Muscle layer of colon (tissue), 2 donors: ENCODE results near the gene LMAN1L.

ENCODE experiments used
- H3K27ac ChIP-seq: one replicate; pipeline ENCODE4 v1.7.0; 2013; ENCODE audit warnings: low read depth, mild to moderate bottlenecking, low read length, moderate library complexity
- H3K27me3 ChIP-seq, 2 donors: one replicate each; pipeline ENCODE4 v1.7.0; 2013; ENCODE audit warnings: low read length in 2 of 2, mild to moderate bottlenecking in 2 of 2; ENCODE audit not compliant: insufficient read depth in 2 of 2, control insufficient read depth in 1 of 2
- H3K36me3 ChIP-seq: one replicate; pipeline ENCODE4 v1.7.0; 2013; ENCODE audit warnings: mild to moderate bottlenecking, low read length; ENCODE audit not compliant: insufficient read depth
- H3K4me1 ChIP-seq: one replicate; pipeline ENCODE4 v1.7.0; 2013; ENCODE audit warnings: mild to moderate bottlenecking, low read length; ENCODE audit not compliant: insufficient read depth
- H3K4me3 ChIP-seq, 2 donors: one replicate each; pipeline ENCODE4 v1.7.0; 2013; ENCODE audit warnings: low read length in 2 of 2, low read depth in 1 of 2, mild to moderate bottlenecking in 1 of 2, moderate library complexity in 1 of 2
- H3K9ac ChIP-seq: one replicate; pipeline ENCODE4 v1.7.0; 2013; ENCODE audit warnings: low read length
- H3K9me3 ChIP-seq: one replicate; pipeline ENCODE4 v1.7.0; 2013; ENCODE audit warnings: mild to moderate bottlenecking, low read length
- donor health status: abdominal sarcoma.
- donor health status: Adenocarcinoma of cecum.

Gene LMAN1L

GRCh38 chr15:74843891-74844299 is 31.3 kb downstream of the LMAN1L start:
- Histone ChIP-seq H3K4me1 (peaks cover 25% of the 10 kb centered on the region), H3K36me3 (peaks cover 43% of the 10 kb centered on the region), H3K4me3 (peak overlapping the region in 1 of 2 donors; percentile 78), H3K9me3 (no peaks in the 10 kb centered on the region), H3K27ac (peak overlapping the region; percentile 79), H3K27me3 (no peaks in the 10 kb centered on the region), H3K9ac (peak overlapping the region; percentile 8)

- Histone ChIP-seq H3K4me3 (no peak overlapping the region), H3K4me1 (peaks cover 25% of the 10 kb centered on the region), H3K9me3 (no peaks in the 10 kb centered on the region), H3K27me3 (no peaks in the 10 kb centered on the region), H3K27ac (no peak overlapping the region), H3K9ac (peak overlapping the region; percentile 8), H3K36me3 (peaks cover 43% of the 10 kb centered on the region)
Observed at GRCh38 chr15:74844319-74845207, 31.9 kb downstream of the LMAN1L start.

GRCh38 chr15:74845208-74845568 is 32.6 kb downstream of the LMAN1L start:
- Histone ChIP-seq H3K36me3 (peaks cover 49% of the 10 kb centered on the region), H3K9me3 (no peaks in the 10 kb centered on the region), H3K9ac (no peak overlapping the region), H3K4me1 (peaks cover 25% of the 10 kb centered on the region), H3K27me3 (no peaks in the 10 kb centered on the region), H3K27ac (no peak overlapping the region), H3K4me3 (no peak overlapping the region)

GRCh38 chr15:74845581-74845980 is 32.9 kb downstream of the LMAN1L start:
- no peak overlapping the region for H3K27ac ChIP-seq
- H3K9ac ChIP-seq: no peak overlapping the region
- no peaks in the 10 kb centered on the region for H3K9me3 ChIP-seq
- H3K27me3 ChIP-seq: no peaks in the 10 kb centered on the region
- H3K4me1 ChIP-seq: peaks cover 25% of the 10 kb centered on the region
- no peak overlapping the region for H3K4me3 ChIP-seq
- peaks cover 53% of the 10 kb centered on the region for H3K36me3 ChIP-seq

GRCh38 chr15:74847432-74847831 is 34.8 kb downstream of the LMAN1L start:
- Histone ChIP-seq H3K4me1 (peaks cover 15% of the 10 kb centered on the region), H3K36me3 (peaks cover 71% of the 10 kb centered on the region), H3K9ac (no peak overlapping the region), H3K4me3 (no peak overlapping the region), H3K27ac (no peak overlapping the region), H3K9me3 (no peaks in the 10 kb centered on the region), H3K27me3 (no peaks in the 10 kb centered on the region)

GRCh38 chr15:74850393-74850792 is 37.8 kb downstream of the LMAN1L start:
- H3K27ac ChIP-seq: no peak overlapping the region
- no peaks in the 10 kb centered on the region for H3K27me3 ChIP-seq
- no peak overlapping the region for H3K9ac ChIP-seq
- H3K36me3 ChIP-seq: peaks cover 77% of the 10 kb centered on the region
- H3K4me3 ChIP-seq: no peak overlapping the region
- H3K4me1 ChIP-seq: no peaks in the 10 kb centered on the region
- no peaks in the 10 kb centered on the region for H3K9me3 ChIP-seq

- no peak overlapping the region for H3K27ac ChIP-seq
- peaks cover 3% of the 10 kb centered on the region for H3K4me1 ChIP-seq
- H3K36me3 ChIP-seq: peaks cover 69% of the 10 kb centered on the region
- no peaks in the 10 kb centered on the region for H3K27me3 ChIP-seq
- H3K9ac ChIP-seq: no peak overlapping the region
- H3K4me3 ChIP-seq: no peak overlapping the region
- H3K9me3 ChIP-seq: no peaks in the 10 kb centered on the region
Observed at GRCh38 chr15:74851960-74852359, 39.3 kb downstream of the LMAN1L start.

GRCh38 chr15:74854453-74855022 is 41.9 kb downstream of the LMAN1L start:
- Histone ChIP-seq H3K9me3 (no peaks in the 10 kb centered on the region), H3K4me3 (no peak overlapping the region), H3K36me3 (peaks cover 48% of the 10 kb centered on the region), H3K27ac (no peak overlapping the region), H3K4me1 (peaks cover 16% of the 10 kb centered on the region), H3K27me3 (no peaks in the 10 kb centered on the region), H3K9ac (no peak overlapping the region)

GRCh38 chr15:74855857-74856256 is 43.2 kb downstream of the LMAN1L start:
- no peak overlapping the region for H3K9ac ChIP-seq

GRCh38 chr15:74856537-74856936 is 43.9 kb downstream of the LMAN1L start:
- peaks cover 16% of the 10 kb centered on the region for H3K4me1 ChIP-seq
- no peak overlapping the region for H3K9ac ChIP-seq
- H3K27me3 ChIP-seq: no peaks in the 10 kb centered on the region
- no peak overlapping the region for H3K4me3 ChIP-seq
- no peaks in the 10 kb centered on the region for H3K9me3 ChIP-seq
- no peak overlapping the region for H3K27ac ChIP-seq
- peaks cover 28% of the 10 kb centered on the region for H3K36me3 ChIP-seq

More at GRCh38 chr15:74855857-74856256, 43.2 kb downstream of the LMAN1L start:
- Histone ChIP-seq H3K4me1 (peaks cover 16% of the 10 kb centered on the region), H3K36me3 (peaks cover 35% of the 10 kb centered on the region), H3K4me3 (no peak overlapping the region), H3K27me3 (no peaks in the 10 kb centered on the region), H3K27ac (no peak overlapping the region), H3K9me3 (no peaks in the 10 kb centered on the region)

- peaks cover 22% of the 10 kb centered on the region for H3K36me3 ChIP-seq
- no peak overlapping the region for H3K9ac ChIP-seq
- no peak overlapping the region for H3K4me3 ChIP-seq
- no peak overlapping the region for H3K27ac ChIP-seq
- H3K4me1 ChIP-seq: peaks cover 16% of the 10 kb centered on the region
- H3K27me3 ChIP-seq: no peaks in the 10 kb centered on the region
- H3K9me3 ChIP-seq: no peaks in the 10 kb centered on the region
Observed at GRCh38 chr15:74857082-74857655, 44.5 kb downstream of the LMAN1L start.
